ENCODE data around the gene P2RY8.

DNA sequence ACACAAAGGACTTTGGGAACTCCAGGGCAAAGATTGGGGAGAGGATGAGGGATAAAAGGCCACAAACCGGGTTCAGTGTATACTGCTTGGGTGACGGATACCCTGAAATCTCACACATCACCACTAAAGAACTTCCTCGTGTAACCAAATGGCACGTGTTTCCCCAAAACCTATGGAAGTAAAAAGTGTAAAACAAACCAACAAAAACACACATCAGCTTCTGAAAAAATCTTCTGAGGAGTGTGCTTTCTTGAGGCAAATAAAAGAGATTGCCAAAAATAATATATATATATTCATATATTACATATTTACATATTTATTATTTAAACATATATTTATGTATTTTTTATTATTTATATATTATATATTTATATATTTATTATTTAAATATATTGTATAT lies 3.9 kb downstream of the P2RY8 start:
- TF ChIP-seq CTCF (IDR thresholded peaks at IDR 0.05; ENCODE audit: low read depth, low read length, poor library complexity, severe bottlenecking), result no peak
- no peak for TF ChIP-seq EZH2phosphoT487 (IDR thresholded peaks at IDR 0.05; ENCODE audit: borderline replicate concordance, low read length)

Measured in DOHH2 (cell line).